ENCODE data around the gene SGCD. TPM values are rescaled to one million over a fixed set of nuclear protein-coding genes. Genes with fewer than 3 reads are reported as not detected.

Gene SGCD
- 10 to 100 TPM in 1 of 4 donors, 1 to 10 TPM in 3; 3.4 to 86.5 (median 8.1) TPM for total RNA-seq

DNA sequence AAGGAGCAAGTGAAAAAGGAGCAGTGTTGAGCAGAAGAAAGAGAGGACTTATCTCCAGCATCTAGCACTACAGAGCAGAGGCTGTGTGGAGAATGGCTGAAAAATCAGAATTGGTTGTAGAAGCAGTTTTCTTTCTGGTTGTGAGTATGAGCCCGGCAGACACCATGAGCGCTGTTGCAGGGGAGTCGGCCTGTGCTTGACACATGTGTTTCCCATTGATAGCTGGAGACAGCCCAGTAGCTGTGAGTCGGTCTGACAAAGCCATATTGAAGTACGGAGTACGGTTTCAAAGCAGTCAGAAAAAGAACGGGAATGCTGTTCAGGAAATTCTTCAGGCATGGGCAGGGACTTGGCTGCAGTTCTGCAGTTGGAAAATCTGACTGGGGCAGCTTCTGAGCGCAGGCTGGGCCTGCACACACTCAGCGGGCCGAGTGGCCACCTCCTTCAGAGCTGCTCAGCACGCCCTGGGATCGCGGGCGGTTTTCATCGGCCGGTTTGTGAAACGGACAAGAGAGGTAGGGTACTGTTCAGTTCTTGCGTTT is at the start of gene SGCD:
Gene SGCD (plus strand): TSS at position 447 of the 542 bp plus-strand sequence.
- Histone ChIP-seq H3K4me3 (peak within 1 kb of the TSS; percentile 37 to 46), H3K36me3 (no peaks in the 10 kb centered on the region), H3K9me3 (no peaks in the 10 kb centered on the region), H3K4me1 (peaks cover 0 to 6% of the 10 kb centered on the region in 2 donors), H3K27me3 (no peaks in the 10 kb centered on the region), H3K27ac (peak within 1 kb of the TSS; percentile 63 to 77)
- TF ChIP-seq, protein P1, sequence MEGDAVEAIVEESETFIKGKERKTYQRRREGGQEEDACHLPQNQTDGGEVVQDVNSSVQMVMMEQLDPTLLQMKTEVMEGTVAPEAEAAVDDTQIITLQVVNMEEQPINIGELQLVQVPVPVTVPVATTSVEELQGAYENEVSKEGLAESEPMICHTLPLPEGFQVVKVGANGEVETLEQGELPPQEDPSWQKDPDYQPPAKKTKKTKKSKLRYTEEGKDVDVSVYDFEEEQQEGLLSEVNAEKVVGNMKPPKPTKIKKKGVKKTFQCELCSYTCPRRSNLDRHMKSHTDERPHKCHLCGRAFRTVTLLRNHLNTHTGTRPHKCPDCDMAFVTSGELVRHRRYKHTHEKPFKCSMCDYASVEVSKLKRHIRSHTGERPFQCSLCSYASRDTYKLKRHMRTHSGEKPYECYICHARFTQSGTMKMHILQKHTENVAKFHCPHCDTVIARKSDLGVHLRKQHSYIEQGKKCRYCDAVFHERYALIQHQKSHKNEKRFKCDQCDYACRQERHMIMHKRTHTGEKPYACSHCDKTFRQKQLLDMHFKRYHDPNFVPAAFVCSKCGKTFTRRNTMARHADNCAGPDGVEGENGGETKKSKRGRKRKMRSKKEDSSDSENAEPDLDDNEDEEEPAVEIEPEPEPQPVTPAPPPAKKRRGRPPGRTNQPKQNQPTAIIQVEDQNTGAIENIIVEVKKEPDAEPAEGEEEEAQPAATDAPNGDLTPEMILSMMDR (IDR thresholded peaks at IDR 0.05) = no peak
- peak in 1 of 2 donors; percentile 9 for TF ChIP-seq POLR2A (IDR thresholded peaks at IDR 0.05)
- intact Hi-C loops (cut with DNase I; ENCODE audit: low total_unique reads) = no loop called here
- DNase-seq = peak; percentile 53 to 69

DNA sequence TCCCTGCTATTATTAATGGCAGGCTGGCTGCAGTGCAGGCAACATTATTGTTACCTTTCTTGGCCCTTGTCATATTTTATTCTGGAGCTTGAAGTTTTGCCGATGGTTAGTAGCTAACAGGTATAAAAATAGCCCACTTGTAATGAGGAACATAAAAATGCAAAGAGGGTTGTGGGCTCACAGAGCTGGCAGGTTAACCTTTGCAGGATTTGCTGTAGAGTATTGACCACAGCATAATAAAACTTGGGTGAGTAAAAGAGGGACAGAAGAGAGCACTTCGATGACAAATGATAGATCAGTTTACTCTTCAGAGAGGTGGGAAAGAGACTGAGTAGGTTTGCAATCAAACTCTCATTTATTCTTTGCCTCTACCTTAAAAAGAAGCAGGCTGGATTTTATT is 49.7 kb upstream of the SGCD start:
- no peak overlapping the region for H3K4me3 ChIP-seq
- H3K4me1 ChIP-seq = no peaks in the 10 kb centered on the region
- no peak overlapping the region for H3K27ac ChIP-seq
- no peaks in the 10 kb centered on the region for H3K27me3 ChIP-seq
- no peaks in the 10 kb centered on the region for H3K9me3 ChIP-seq
- TF ChIP-seq, protein P1 (IDR thresholded peaks at IDR 0.05) = no peak
- TF ChIP-seq POLR2A (IDR thresholded peaks at IDR 0.05) = no peak
- H3K36me3 ChIP-seq = no peaks in the 10 kb centered on the region
- intact Hi-C loops (cut with DNase I; ENCODE audit: low total_unique reads) = no loop called here
- DNase-seq = no peak

DNA sequence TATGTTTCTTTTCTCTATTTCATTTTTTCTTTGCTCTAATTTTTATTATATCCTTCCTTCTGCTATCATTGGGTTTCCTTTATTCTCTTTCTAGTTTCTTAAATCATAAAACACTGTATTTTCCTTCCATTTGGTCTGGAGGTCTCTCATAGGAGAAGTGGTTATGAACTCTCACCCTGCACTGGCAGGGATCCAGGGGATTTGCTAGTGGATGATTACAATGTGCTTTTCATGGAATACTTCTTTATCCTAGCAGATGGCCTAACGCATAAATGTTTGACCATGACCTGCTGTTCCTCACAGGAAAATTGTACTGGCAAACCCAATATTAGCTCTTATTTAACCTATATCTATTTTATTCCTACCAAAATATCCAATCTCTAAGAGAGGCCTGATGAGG is 31.5 kb upstream of the SGCD start:
- no peak for DNase-seq
- intact Hi-C loops (cut with DNase I; ENCODE audit: low total_unique reads) = no loop called here
- Histone ChIP-seq H3K36me3 (no peaks in the 10 kb centered on the region), H3K4me1 (no peaks in the 10 kb centered on the region), H3K27ac (no peak overlapping the region), H3K4me3 (no peak overlapping the region), H3K9me3 (no peaks in the 10 kb centered on the region), H3K27me3 (no peaks in the 10 kb centered on the region)
- TF ChIP-seq POLR2A (IDR thresholded peaks at IDR 0.05) = no peak
- TF ChIP-seq, protein P1 (IDR thresholded peaks at IDR 0.05) = no peak

DNA sequence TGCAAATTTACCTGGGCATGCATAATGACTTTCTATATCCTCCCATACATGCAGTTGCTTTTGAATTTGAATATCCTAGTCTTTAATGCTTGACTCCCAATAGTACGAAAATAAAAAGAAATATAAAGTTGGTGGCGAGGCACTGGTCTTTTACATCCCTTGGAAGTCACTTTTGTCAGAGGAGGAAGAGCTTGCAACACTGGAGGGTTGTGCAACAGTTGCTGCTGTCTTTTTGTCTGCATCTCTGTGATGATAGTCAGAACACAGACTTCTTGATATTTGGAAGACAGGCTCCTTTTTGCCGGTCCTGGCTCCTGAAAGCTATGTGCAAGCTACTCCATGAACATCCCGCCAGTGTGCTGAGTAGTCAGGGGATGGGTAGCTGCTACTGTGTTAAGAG is 16.8 kb upstream of the SGCD start:
- TF ChIP-seq, protein P1 (IDR thresholded peaks at IDR 0.05) = no peak
- TF ChIP-seq POLR2A (IDR thresholded peaks at IDR 0.05) = no peak
- intact Hi-C loops (cut with DNase I; ENCODE audit: low total_unique reads) = no loop called here
- no peak for DNase-seq

DNA sequence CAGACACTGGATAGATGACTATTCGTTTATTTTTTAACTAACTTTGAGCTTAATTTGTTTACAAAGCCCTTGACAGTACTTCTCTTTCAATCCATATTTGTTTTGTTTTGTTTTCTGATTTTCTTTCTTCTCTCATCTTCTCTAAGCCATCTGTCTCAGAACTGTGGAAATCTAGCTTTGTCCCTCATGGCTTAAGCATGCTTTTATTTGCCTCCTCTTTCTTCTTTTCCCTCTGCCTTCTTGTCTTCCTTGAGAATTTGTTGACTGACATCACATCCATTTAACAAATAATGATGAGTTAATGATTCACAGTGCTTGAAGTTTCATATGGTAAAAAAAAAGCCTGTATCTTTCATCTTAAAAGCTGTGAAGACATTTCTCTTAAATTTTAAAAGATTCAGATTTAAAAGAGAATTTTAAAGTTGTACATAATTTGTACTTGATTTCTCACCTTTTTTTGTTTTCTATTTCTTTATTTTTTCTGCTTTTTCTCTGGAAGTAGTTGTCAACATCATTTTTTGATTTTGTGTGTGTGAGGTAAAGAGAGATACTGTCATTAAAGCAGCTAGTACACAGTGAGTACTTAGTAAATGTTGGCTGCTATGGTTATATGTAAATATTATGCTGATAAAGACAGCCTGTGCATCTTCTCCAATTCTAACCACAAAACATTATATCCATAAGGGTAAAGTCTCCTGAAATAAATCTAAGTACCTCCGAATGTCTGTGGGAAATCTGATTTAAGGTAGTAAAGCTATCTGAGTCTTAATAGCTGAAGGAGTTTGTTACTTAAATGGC is 13.9 kb upstream of the SGCD start:
- no peak for DNase-seq
- no peak overlapping the region for H3K4me3 ChIP-seq
- TF ChIP-seq POLR2A (IDR thresholded peaks at IDR 0.05) = no peak
- TF ChIP-seq, protein P1 (IDR thresholded peaks at IDR 0.05) = no peak
- no peak overlapping the region for H3K27ac ChIP-seq
- H3K9me3 ChIP-seq = peaks cover 0 to 3% of the 10 kb centered on the region in 2 donors
- no peaks in the 10 kb centered on the region for H3K36me3 ChIP-seq
- H3K4me1 ChIP-seq = no peaks in the 10 kb centered on the region
- H3K27me3 ChIP-seq = no peaks in the 10 kb centered on the region
- intact Hi-C loops (cut with DNase I; ENCODE audit: low total_unique reads) = no loop called here

More for the DNA sequence above, 16.8 kb upstream of the SGCD start:
- Histone ChIP-seq H3K27me3 (no peaks in the 10 kb centered on the region), H3K4me3 (no peak overlapping the region), H3K36me3 (no peaks in the 10 kb centered on the region), H3K9me3 (peaks cover 0 to 3% of the 10 kb centered on the region in 2 donors), H3K4me1 (no peaks in the 10 kb centered on the region), H3K27ac (no peak overlapping the region)

Measured in uterus (tissue), 4 donors.